ENCODE results near the gene CDH23.

The CDH23 gene

DNA sequence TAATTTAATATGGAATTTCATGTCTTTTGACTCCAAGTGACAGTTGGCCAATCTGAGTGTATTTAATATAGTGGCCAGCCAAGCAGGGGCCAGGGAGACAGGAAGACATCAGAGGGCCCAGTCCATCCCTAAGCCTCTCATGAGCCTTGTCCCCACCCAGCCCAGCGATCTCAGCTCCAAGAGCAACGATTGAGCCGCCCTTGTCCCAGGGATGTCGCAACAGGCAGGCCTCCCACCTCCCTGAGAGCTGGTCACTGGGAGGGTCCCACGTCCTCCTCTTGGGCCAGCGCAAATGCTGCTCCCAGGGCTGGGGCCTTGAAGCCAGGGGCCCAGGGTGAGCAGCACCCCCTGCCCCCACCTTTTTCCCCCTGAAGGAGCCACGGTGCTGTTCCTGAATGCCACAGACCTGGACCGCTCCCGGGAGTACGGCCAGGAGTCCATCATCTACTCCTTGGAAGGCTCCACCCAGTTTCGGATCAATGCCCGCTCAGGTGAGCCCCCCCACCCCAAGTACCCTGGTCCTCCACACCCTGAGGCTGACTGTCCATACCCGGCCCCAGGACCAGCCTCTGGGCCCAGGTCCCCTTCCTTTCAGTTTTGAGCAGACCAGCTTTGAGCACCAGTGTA, 293.5 kb downstream of the CDH23 start:
- no peak for DNase-seq (ENCODE audit: low spot score)

DNA sequence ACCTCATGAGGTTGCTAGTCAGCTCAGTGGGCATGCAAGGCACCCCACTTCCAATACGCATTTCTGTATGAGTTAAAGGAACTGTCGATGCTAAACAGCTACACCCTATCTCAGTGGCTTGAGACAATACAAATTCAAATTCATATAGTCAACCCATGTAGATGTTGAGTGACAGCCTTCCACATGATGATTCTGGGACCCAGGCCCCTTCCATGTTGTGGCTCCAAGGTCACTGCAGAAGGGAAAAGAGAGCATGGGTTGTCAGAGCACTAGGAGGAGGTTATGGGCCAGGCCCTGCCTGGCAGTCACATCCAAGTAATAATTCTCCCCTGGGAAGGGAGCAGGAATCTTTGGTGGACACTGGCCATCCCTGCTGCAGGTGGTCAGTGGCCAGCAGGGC, 294.7 kb downstream of the CDH23 start:
- DNase-seq (ENCODE audit: low spot score) = no peak

DNA sequence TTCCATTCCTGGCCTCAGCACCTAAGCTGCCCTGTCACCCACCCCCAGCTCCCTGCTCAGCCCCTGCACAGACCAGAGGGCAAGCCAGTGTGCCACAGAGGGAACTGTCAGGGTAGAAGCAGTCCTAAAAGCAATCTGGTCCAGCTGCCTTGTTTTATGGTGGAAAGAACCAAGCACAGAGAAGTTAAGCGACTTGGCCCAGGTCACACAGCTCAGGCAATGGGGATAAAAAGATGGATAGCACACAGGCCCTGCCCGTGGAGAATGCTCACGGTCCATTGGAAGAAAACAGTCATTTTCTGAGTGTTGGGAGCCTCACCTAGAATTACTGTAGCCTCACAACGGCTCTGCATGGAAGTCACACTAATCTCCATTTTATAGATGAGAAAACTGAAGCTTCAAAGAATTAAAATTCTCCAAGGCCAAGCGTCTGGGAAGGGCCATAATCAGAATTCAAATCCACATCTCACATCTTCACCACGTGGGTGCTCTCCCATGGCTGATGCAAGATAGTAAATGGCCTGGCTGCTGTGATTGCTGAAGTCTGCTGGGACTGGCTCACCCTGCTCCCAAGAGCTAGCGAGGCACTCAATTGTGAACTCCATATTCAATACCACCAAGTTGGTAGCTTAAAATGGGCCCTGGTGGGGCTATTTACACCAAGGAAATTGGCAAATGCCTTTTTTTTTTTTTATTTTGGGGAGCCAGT, 296.0 kb downstream of the CDH23 start:
- DNase-seq (ENCODE audit: low spot score) = no peak

DNA sequence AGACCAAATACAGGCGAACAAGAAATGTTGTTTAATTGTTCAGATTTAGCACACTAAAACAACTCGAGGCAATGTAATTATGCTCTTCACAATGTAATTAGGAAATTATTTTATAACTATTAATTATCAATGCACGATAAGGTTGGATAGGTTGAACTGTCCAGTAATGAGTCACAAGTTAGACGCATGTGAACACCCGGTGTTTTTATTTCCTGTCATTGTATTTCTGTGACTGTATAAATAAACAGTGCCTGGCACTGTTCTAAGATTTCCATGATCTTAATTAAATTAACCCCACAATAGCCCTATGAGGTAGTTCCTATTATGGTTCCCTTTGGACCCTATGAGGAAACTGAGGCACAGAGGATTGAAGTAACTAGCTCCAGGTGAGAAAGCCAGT, 296.7 kb downstream of the CDH23 start:
- DNase-seq (ENCODE audit: low spot score) = no peak

DNA sequence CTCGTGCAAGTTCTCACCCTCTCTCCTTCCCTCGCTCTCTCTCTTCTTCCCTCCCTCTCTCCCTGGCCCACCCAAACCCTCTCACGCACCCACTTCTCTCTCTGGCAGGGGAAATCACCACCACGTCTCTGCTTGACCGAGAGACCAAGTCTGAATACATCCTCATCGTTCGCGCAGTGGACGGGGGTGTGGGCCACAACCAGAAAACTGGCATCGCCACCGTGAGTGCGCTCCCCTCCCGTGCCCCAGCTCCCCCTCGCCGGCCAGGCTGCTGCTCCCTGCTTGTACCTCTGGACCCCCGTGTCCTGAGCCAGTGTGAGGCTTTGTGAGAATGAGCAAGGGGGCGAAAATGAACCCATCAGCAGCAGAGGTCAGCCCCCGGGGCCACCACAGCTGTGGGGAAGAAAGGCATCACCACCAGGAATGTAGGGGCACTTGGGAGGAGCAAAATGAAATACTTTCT, 297.4 kb downstream of the CDH23 start:
- DNase-seq (ENCODE audit: low spot score) = no peak

DNA sequence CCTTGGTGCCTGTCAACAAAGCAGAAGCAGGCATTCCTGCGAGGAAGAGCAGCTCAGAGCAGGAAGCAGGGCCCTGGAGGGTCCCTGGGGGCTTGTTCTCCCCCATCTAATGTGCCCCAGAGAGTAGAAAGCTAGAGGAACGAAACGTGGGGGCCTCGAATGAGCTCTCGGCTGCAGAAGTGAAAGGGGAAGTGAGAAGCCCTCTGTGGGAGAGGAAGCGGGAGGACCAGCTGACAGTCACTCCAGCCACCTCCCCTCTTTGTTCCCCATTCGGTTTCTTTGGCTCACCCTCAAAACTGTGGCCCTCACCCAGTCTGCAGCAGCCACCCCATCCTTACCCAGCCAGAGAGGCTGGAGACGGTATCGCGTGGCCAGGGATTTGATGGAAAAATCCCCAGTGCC, 297.8 kb downstream of the CDH23 start:
- DNase-seq (ENCODE audit: low spot score) = no peak

DNA sequence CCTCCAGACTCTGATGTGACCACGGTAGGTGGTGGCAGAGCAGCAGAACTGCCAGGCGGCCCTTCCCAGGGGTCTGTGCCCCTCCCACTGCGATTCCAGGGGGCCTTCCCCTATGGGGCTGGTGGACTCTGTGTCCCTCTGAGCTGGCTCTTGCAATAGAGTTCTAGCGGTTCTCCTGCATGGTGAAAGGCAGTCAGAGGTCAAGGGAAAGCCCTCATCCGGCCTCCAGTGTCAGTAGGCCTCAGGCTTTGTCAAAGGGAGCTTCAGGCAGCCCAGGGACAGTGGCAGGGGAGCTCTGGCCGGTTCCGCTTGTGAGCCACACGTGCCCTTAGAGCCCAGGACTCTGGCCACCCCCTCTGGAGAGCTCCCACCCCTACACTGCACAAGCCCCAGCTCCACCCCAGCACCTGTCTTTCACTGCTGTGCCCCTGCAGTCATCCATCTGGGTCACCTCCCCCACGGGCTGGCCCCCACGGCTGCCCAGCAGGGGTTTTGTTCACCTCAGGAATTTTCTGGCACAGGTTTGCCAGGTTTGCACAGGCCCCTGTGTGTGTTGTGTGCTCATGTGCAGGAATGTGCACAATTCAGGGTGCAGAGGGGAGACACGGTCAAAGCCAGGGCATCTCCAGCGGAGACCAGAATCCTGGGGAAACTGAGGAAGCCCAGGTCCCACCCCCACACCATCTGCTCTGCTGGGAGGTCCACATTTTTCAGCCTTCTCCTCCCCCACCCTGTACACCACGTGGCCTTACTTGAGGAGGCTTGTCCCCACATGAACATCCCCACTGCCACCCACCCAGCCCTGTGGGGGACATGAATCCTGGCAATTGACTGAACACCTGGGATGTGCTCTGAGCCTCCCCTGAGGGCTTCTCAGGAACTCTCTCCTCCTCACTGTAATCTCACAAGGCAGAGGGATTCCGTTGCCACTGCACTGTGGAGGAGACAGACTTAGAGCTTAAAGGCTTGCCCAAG, 299.1 kb downstream of the CDH23 start:
- DNase-seq (ENCODE audit: low spot score) = no peak

DNA sequence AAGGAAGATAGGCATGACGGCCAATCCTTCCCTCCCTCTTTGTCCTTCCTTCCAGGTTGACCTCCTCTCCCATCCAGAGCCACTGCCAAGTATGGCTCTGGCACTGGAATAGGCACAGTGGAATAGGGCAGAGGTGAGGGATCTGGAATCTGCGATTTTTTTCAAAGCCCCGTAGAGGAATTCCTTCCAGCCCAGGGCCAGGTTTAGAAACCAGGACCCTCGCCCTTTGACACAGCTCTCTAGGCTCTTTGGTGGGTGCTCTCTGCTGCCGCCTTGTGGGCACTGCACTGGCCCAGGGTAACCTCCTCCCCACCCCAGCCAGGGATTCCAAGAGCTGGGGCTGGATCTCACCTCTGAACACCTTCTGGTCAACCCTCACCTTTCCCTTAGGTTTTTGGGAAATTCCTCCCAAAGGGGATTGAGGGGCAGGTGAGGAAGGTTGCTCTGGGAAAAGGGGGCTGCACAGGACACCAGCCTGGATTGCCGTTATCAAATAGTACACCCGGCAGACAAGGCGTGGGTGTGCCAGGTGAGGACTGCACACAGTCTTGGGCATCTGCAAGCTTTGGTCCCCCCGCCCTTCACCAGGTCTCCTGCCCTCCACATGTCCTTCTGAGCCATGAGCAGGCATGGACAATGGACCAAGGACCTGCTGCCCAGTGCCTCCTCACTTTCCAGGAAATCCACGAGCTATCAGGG, 300.1 kb downstream of the CDH23 start:
- DNase-seq (ENCODE audit: low spot score) = peak; percentile 10

DNA sequence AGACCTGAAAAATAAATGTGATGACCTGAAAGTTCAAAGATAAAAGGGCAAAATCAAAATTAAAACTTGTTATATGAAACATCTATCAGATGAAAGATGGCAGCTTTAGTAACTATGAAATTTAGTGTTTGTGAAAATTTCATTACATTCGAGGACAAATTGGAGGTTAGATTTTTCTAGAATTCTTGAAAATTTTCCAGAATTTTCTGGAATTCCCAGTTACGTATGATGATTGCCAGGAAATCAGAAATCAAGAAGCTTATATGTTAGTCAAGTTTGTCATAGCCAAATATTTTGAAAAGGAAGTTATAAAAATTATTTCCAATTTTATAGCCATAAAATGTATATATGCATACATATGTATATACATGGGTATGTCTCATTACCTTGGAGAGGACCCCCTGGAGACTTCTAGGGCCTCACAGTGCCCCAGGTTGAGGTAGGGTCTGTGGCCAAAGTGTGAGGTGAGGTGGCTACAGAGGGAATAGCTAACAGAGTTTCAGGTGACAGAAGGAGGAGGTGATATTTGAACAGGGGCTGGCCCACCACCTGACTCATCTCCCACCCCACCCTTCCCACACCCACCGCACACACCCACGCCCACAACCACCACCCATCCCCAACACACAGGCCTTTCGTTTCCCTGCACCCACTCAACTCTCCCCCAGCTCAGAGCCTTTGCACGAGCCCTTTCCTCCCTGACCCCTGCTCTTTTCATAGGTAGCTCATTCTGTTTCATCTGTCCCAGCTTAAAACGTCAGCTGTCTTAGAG, 301.4 kb downstream of the CDH23 start:
- DNase-seq (ENCODE audit: low spot score) = no peak

DNA sequence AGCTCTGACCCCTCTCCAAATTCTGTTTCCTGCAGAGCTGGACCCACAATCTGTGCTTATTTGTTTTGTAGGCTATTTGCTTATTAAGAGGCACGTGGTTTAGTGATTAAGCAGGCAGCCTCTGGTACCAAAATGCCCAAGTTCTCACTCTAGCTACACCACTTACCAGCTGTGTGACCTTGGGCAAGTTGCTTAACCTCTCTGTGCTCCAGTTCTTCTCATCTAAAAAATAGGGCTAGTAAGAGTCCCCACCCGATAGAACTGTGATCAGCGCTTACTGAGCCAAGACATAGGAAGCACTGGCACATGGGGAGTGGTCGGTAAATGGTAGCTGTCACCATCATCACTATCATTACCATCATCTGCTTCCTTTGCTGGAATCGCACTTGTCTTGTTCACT, 302.0 kb downstream of the CDH23 start:
- no peak for DNase-seq (ENCODE audit: low spot score)

DNA sequence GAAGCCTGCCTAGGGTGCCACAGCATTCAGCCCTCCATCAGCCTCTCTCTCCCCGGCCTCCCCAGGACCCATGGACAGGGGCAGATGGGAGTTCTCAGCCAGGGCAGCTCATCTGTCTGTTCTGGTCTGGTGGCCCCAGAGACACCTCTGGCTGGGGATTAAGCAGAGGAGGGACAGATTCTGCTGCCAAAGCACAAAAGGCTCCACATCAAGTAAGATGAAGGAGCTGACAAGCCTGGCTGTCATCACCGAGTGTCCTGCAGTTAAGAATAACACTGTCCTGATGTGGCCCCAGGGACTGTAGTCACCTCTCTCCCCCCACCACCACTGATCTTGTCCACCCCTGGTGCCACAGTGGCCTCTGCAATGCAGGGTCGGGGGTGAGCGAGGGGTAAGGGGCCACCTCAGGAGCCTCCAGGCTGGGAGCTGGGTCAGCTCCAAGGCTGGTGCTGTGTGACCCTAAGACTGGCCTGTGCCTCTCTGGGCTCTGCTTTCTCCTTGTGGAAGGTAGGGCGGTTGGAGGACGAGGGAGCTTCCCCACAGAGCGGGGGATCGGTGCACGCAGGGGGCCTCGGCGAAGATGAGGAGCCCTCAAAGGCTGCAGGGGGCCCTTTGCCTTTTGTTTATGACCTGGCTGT, 304.1 kb downstream of the CDH23 start:
- DNase-seq (ENCODE audit: low spot score) = no peak

DNA sequence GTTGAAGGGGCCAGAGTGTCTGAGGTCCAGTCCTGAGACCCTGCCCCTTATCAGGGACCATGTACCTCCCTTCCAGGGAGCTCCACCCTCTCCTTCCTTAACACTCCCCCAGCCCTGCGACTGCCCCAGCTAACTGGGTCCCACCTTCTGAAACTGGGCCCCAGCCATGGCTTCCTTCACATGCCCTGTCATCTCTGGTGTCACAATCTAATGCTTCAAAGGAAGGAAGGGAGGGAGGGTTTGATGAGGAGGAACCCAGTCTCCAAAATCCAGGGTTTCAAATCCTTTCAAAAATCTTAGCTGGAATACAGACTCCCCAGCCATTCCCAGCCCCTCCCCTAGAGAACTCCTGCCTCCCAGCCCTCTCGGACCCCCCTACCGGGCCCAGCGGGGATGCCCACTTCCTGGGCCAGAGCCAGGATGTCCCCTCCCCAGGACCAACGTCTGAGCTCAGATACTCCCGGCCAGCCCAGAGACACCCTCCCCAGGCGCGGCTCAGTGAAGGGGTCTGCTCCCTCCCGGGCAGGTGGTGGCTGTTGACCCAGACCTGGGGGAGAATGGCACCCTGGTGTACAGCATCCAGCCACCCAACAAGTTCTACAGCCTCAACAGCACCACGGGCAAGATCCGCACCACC, 304.9 kb downstream of the CDH23 start:
- no peak for DNase-seq (ENCODE audit: low spot score)

DNA sequence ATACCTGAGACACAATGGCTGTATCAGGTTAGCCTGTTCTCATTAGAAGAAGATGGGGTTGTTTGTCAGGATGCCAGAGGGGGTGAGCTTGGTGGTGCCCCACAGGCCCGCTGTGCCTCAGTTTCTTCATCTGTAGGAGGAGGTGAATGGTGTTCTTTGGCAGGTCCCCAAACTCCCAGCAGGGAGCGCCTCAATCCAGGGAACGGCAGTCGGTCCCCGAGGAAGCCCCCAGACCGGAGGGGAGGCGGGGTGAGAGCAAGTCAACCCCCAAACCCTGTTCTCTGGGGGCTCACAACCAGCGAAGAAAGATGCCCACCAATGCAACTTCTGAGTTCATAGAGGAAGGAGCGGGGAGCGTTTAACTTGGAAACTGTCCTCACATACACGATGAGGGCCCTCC, 306.9 kb downstream of the CDH23 start:
- no peak for DNase-seq (ENCODE audit: low spot score)

DNA sequence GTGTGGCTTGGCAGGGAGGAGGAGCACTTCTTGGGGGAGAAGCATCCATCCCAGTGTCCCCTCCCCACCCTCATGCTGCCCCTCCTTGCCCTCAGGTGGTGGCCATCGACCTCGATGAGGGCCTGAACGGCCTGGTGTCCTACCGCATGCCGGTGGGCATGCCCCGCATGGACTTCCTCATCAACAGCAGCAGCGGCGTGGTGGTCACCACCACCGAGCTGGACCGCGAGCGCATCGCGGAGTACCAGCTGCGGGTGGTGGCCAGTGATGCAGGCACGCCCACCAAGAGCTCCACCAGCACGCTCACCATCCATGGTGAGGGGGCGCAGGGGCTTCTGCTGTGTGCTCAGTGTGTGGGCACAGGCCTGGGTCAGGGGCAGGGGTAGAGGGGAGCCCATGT, 308.1 kb downstream of the CDH23 start:
- no peak for DNase-seq (ENCODE audit: low spot score)

DNA sequence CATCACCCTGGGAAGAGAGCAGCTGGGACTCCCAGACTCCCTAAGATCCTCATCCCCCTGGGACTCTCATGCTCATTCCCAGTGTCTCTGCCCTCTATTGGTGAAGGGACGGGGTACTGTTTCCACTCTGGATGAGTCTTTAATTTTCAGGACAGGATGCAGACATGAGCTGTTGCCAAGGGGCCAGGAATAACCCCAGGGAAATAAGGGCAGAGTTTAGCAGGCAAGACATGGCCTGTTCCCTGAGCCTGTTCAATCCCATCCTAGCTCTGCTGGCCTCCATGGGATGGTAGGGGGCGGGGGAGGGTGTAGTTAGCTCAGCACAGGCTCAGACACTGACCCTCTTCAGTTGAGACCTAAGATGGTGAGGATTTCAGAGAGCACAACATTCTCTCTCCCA, 308.9 kb downstream of the CDH23 start:
- DNase-seq (ENCODE audit: low spot score) = no peak

DNA sequence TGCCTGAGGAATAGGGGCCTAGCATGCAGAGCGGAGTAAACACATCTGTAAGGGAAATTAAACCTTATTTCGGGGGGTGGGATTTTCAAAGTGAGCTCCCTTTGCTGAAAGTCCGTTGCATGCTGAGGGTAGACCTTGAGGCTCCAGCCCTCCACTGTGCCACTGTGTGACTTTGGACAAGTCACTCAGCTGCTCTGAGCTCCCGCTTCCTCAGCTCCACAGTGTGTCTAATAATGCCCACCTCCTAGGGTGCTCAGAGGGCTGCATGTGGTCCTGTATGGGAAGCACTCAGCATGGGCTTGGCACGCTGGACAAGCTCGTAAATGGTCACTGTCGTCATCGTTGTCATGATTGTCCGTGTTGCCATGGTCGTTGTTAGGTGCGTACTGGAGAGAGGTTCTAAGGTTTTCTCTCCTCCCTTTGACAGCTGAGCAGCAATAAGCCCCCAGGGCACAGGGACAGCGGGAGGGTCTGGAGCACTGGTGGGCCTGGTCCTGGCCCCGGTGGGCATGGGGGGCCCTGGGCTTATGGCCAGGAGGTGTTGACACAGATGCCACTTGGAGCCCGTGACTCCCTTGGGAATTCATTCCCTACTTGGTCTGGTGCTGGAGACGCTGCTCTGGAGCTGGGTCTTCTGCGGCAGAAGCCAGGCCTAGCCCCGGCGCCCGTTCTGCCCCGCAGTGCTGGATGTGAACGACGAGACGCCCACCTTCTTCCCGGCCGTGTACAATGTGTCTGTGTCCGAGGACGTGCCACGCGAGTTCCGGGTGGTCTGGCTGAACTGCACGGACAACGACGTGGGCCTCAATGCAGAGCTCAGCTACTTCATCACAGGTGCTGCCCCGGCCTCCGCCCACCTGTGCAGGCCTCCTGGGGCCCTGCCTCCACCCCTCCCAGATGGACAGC, 309.7 kb downstream of the CDH23 start:
- DNase-seq (ENCODE audit: low spot score) = no peak

DNA sequence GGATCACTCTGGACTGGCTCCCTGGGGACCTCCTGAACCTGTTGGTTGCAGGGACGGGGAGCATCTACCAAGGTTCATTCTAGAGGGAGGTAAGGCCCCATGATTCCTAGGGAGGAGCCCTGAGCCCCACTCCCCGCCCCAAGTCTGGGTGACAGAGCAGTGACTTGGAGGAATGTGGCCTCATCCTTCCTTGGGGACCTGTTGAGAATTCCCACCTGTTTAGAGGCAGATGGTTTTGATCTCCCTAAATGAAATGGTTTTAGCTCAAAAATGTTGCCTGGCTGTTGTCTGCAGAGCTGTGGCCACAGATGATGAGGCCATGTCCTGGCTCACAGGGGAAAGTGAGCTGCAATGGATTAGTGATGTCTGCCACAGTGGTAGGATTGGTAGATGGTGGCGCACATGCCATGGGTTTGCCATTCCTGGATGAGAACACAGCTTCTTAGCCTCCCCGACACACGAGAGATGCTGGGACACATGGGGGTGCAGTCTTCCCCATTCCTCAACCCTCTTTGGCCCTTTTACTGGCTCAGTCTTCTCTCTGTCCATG, 310.6 kb downstream of the CDH23 start:
- no peak for DNase-seq (ENCODE audit: low spot score)

DNA sequence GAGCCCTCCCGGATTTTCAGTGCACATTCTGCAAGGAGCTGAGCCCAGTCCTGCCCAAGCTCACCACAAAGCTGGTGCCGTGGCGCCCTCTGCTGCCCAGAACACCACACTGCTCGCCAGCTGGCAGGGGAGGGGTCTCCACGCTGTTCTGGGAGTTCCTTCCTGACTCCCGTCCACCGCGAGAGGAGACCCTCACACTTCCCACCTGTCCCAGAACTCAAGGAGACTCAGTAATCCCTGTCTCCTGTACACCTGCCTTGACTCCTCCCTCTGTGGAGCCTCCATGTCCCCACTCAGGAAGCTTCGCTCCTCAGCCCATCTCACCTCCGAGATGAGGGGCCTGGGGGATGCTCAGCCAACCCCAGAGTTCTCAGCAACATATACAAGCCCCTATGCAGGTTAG, 311.6 kb downstream of the CDH23 start:
- DNase-seq (ENCODE audit: low spot score) = no peak

Data from COLO829 (cell line).